ENCODE measurements around the gene RACGAP1.
A peak's percentile ranks its signal among the peaks of the same experiment; 100 is the strongest.

RACGAP1 gene

GRCh38 chr12:50061946-50062686 lies 36.8 kb upstream of the RACGAP1 start:
- peaks cover 44% of the 10 kb centered on the region for H3K27me3 ChIP-seq (ENCODE audit: control insufficient read depth, insufficient read depth, low read length)
- no peak overlapping the region for H3K9ac ChIP-seq (ENCODE audit: low read depth, low read length)
- H3K36me3 ChIP-seq (ENCODE audit: control insufficient read depth, insufficient read depth, low read length) = no peaks in the 10 kb centered on the region
- H3K4me1 ChIP-seq (ENCODE audit: control insufficient read depth, insufficient read depth, low read length) = peaks cover 3% of the 10 kb centered on the region
- no peaks in the 10 kb centered on the region for H3K9me3 ChIP-seq (ENCODE audit: control insufficient read depth, insufficient read depth, low read length)
- no peak overlapping the region for H3K4me3 ChIP-seq (ENCODE audit: low read depth, low read length)

- Histone ChIP-seq H3K4me3 (ENCODE audit: low read depth, low read length) (no peak overlapping the region), H3K9me3 (ENCODE audit: control insufficient read depth, insufficient read depth, low read length) (no peaks in the 10 kb centered on the region), H3K9ac (ENCODE audit: low read depth, low read length) (no peak overlapping the region), H3K36me3 (ENCODE audit: control insufficient read depth, insufficient read depth, low read length) (no peaks in the 10 kb centered on the region), H3K27me3 (ENCODE audit: control insufficient read depth, insufficient read depth, low read length) (peaks cover 54% of the 10 kb centered on the region), H3K4me1 (ENCODE audit: control insufficient read depth, insufficient read depth, low read length) (peaks cover 9% of the 10 kb centered on the region)
These were observed 35.9 kb upstream of the RACGAP1 start for GRCh38 chr12:50061171-50061570.

GRCh38 chr12:50060120-50060468 lies 34.8 kb upstream of the RACGAP1 start:
- Histone ChIP-seq H3K9me3 (ENCODE audit: control insufficient read depth, insufficient read depth, low read length) (no peaks in the 10 kb centered on the region), H3K4me3 (ENCODE audit: low read depth, low read length) (no peak overlapping the region)

GRCh38 chr12:50059440-50060119 lies 34.3 kb upstream of the RACGAP1 start:
- Histone ChIP-seq H3K36me3 (ENCODE audit: control insufficient read depth, insufficient read depth, low read length) (no peaks in the 10 kb centered on the region), H3K9ac (ENCODE audit: low read depth, low read length) (no peak overlapping the region), H3K27me3 (ENCODE audit: control insufficient read depth, insufficient read depth, low read length) (peaks cover 67% of the 10 kb centered on the region), H3K4me1 (ENCODE audit: control insufficient read depth, insufficient read depth, low read length) (peaks cover 10% of the 10 kb centered on the region), H3K9me3 (ENCODE audit: control insufficient read depth, insufficient read depth, low read length) (no peaks in the 10 kb centered on the region), H3K4me3 (ENCODE audit: low read depth, low read length) (no peak overlapping the region)

More at GRCh38 chr12:50060120-50060468, 34.8 kb upstream of the RACGAP1 start:
- Histone ChIP-seq H3K9ac (ENCODE audit: low read depth, low read length) (no peak overlapping the region), H3K36me3 (ENCODE audit: control insufficient read depth, insufficient read depth, low read length) (no peaks in the 10 kb centered on the region), H3K4me1 (ENCODE audit: control insufficient read depth, insufficient read depth, low read length) (peaks cover 10% of the 10 kb centered on the region), H3K27me3 (ENCODE audit: control insufficient read depth, insufficient read depth, low read length) (peaks cover 64% of the 10 kb centered on the region)

- peaks cover 10% of the 10 kb centered on the region for H3K4me1 ChIP-seq (ENCODE audit: control insufficient read depth, insufficient read depth, low read length)
- no peaks in the 10 kb centered on the region for H3K36me3 ChIP-seq (ENCODE audit: control insufficient read depth, insufficient read depth, low read length)
- H3K9ac ChIP-seq (ENCODE audit: low read depth, low read length) = no peak overlapping the region
- H3K4me3 ChIP-seq (ENCODE audit: low read depth, low read length) = peak overlapping the region; percentile 22
- peaks cover 72% of the 10 kb centered on the region for H3K27me3 ChIP-seq (ENCODE audit: control insufficient read depth, insufficient read depth, low read length)
- H3K9me3 ChIP-seq (ENCODE audit: control insufficient read depth, insufficient read depth, low read length) = no peaks in the 10 kb centered on the region
These were observed 33.5 kb upstream of the RACGAP1 start for GRCh38 chr12:50058743-50059312.

GRCh38 chr12:50057896-50058670 lies 32.8 kb upstream of the RACGAP1 start:
- Histone ChIP-seq H3K36me3 (ENCODE audit: control insufficient read depth, insufficient read depth, low read length) (no peaks in the 10 kb centered on the region), H3K9me3 (ENCODE audit: control insufficient read depth, insufficient read depth, low read length) (no peaks in the 10 kb centered on the region), H3K27me3 (ENCODE audit: control insufficient read depth, insufficient read depth, low read length) (peaks cover 80% of the 10 kb centered on the region), H3K4me3 (ENCODE audit: low read depth, low read length) (peak overlapping the region; percentile 85), H3K4me1 (ENCODE audit: control insufficient read depth, insufficient read depth, low read length) (peaks cover 10% of the 10 kb centered on the region), H3K9ac (ENCODE audit: low read depth, low read length) (no peak overlapping the region)

GRCh38 chr12:50057000-50057841 lies 31.9 kb upstream of the RACGAP1 start, which contains the start of gene ASIC1:
Gene ASIC1 (plus strand): TSS chr12:50057596. CDS start chr12:50058767, 1,171 bp downstream.
- no peaks in the 10 kb centered on the region for H3K9me3 ChIP-seq (ENCODE audit: control insufficient read depth, insufficient read depth, low read length)
- peak within 1 kb of the TSS; percentile 85 for H3K4me3 ChIP-seq (ENCODE audit: low read depth, low read length)
- H3K36me3 ChIP-seq (ENCODE audit: control insufficient read depth, insufficient read depth, low read length) = no peaks in the 10 kb centered on the region
- peak within 1 kb of the TSS; percentile 26 for H3K9ac ChIP-seq (ENCODE audit: low read depth, low read length)
- peaks cover 86% of the 10 kb centered on the region for H3K27me3 ChIP-seq (ENCODE audit: control insufficient read depth, insufficient read depth, low read length)
- peaks cover 10% of the 10 kb centered on the region for H3K4me1 ChIP-seq (ENCODE audit: control insufficient read depth, insufficient read depth, low read length)

- Histone ChIP-seq H3K27me3 (ENCODE audit: control insufficient read depth, insufficient read depth, low read length) (peaks cover 86% of the 10 kb centered on the region), H3K9me3 (ENCODE audit: control insufficient read depth, insufficient read depth, low read length) (no peaks in the 10 kb centered on the region), H3K4me1 (ENCODE audit: control insufficient read depth, insufficient read depth, low read length) (peaks cover 10% of the 10 kb centered on the region), H3K9ac (ENCODE audit: low read depth, low read length) (no peak overlapping the region), H3K36me3 (ENCODE audit: control insufficient read depth, insufficient read depth, low read length) (no peaks in the 10 kb centered on the region), H3K4me3 (ENCODE audit: low read depth, low read length) (peak overlapping the region; percentile 85)
These were observed 31.3 kb upstream of the RACGAP1 start for GRCh38 chr12:50056639-50056976.

GRCh38 chr12:50055831-50056638 lies 30.7 kb upstream of the RACGAP1 start:
- H3K4me1 ChIP-seq (ENCODE audit: control insufficient read depth, insufficient read depth, low read length) = peaks cover 10% of the 10 kb centered on the region
- H3K9ac ChIP-seq (ENCODE audit: low read depth, low read length) = no peak overlapping the region
- no peaks in the 10 kb centered on the region for H3K9me3 ChIP-seq (ENCODE audit: control insufficient read depth, insufficient read depth, low read length)
- peaks cover 88% of the 10 kb centered on the region for H3K27me3 ChIP-seq (ENCODE audit: control insufficient read depth, insufficient read depth, low read length)
- H3K36me3 ChIP-seq (ENCODE audit: control insufficient read depth, insufficient read depth, low read length) = no peaks in the 10 kb centered on the region
- H3K4me3 ChIP-seq (ENCODE audit: low read depth, low read length) = peak overlapping the region; percentile 85

GRCh38 chr12:50053583-50053982 lies 28.3 kb upstream of the RACGAP1 start:
- Histone ChIP-seq H3K36me3 (ENCODE audit: control insufficient read depth, insufficient read depth, low read length) (no peaks in the 10 kb centered on the region), H3K9me3 (ENCODE audit: control insufficient read depth, insufficient read depth, low read length) (no peaks in the 10 kb centered on the region), H3K4me3 (ENCODE audit: low read depth, low read length) (no peak overlapping the region), H3K4me1 (ENCODE audit: control insufficient read depth, insufficient read depth, low read length) (peaks cover 10% of the 10 kb centered on the region), H3K27me3 (ENCODE audit: control insufficient read depth, insufficient read depth, low read length) (peaks cover 83% of the 10 kb centered on the region), H3K9ac (ENCODE audit: low read depth, low read length) (no peak overlapping the region)
